Breast epithelium (tissue), 3 donors: ENCODE results near the gene PATE2.

Experiments
- CTCF ChIP-seq, 3 donors: fragments of 450-650 bp; IDR thresholded peaks; one replicate each; pipeline ENCODE4 v1.5.1; 2016 to 2017; ENCODE audit warnings: antibody characterized with exemption in 3 of 3, mild to moderate bottlenecking in 3 of 3, moderate library complexity in 3 of 3
- POLR2A ChIP-seq: fragments of 450-650 bp; IDR thresholded peaks from one replicate; pipeline ENCODE4 v1.6.1; 2016; ENCODE audit warnings: antibody characterized with exemption, mild to moderate bottlenecking, moderate library complexity

GRCh38 chr11:125743681-125744080 is 34.9 kb downstream of the PATE2 start:
- TF ChIP-seq CTCF (IDR thresholded peaks at IDR 0.05) (no peak), POLR2A (no peak)
